HG03045 (cell line): ENCODE data around the gene RDH16.
"Not testable (repeated sequence)": the region's sequence is repeated elsewhere in the genome, so short reads cannot be mapped to it uniquely, and the experiment has no call there.

Experiments
- ATAC-seq: cut with Tn5 transposase; IDR thresholded peaks from one replicate; pipeline ENCODE4 v1.9.1; 2021; ENCODE audit warnings: mild to moderate bottlenecking, moderate library complexity; ENCODE audit not compliant: unreplicated experiment

The RDH16 gene

GRCh38 chr12:56927281-56927680, 30.1 kb downstream of the RDH16 start:
- no peak for ATAC-seq

GRCh38 chr12:56922031-56922430, 35.4 kb downstream of the RDH16 start:
- no peak for ATAC-seq

GRCh38 chr12:56921346-56921745, 36.1 kb downstream of the RDH16 start:
- ATAC-seq, result no peak

- ATAC-seq, result not testable (repeated sequence)
These were observed 39.3 kb downstream of the RDH16 start for GRCh38 chr12:56918139-56918538.

- no peak for ATAC-seq
These were observed 40.4 kb downstream of the RDH16 start for GRCh38 chr12:56916996-56917333.

- no peak for ATAC-seq
These were observed 41.0 kb downstream of the RDH16 start for GRCh38 chr12:56916296-56916995.

GRCh38 chr12:56914724-56915123, 42.7 kb downstream of the RDH16 start:
- no peak for ATAC-seq

- ATAC-seq, result no peak
These were observed 43.2 kb downstream of the RDH16 start for GRCh38 chr12:56914256-56914655.

- ATAC-seq, result not testable (repeated sequence)
These were observed 48.0 kb downstream of the RDH16 start for GRCh38 chr12:56909403-56909802.

GRCh38 chr12:56908136-56908535, 49.3 kb downstream of the RDH16 start:
- ATAC-seq, result no peak

- ATAC-seq, result no peak
These were observed 51.6 kb downstream of the RDH16 start for GRCh38 chr12:56905852-56906251.

GRCh38 chr12:56903374-56903773, 54.0 kb downstream of the RDH16 start:
- ATAC-seq, result no peak
